Mammary epithelial cell (primary cell): Measurements from ENCODE around the gene ARL6IP4.

Source experiments
- EZH2 ChIP-seq: IDR thresholded peaks from 2 replicates; pipeline ENCODE4 v1.6.1; 2012; ENCODE audit warnings: low read length, inconsistent platforms, borderline replicate concordance
- TF ChIP-seq, protein P1 (sequence below), 2 donors: IDR thresholded peaks in 1 of 2; conservative IDR thresholded peaks in 1 of 2; 2 replicates each; pipeline ENCODE4 v1.5.1; 2011 to 2012; ENCODE audit warnings: inconsistent platforms in 2 of 2, low read length in 2 of 2, mild to moderate bottlenecking in 2 of 2, control low read depth in 1 of 2, low read depth in 1 of 2; ENCODE audit not compliant: insufficient read depth in 1 of 2; ENCODE audit errors: extremely low read depth in 1 of 2

DNA sequence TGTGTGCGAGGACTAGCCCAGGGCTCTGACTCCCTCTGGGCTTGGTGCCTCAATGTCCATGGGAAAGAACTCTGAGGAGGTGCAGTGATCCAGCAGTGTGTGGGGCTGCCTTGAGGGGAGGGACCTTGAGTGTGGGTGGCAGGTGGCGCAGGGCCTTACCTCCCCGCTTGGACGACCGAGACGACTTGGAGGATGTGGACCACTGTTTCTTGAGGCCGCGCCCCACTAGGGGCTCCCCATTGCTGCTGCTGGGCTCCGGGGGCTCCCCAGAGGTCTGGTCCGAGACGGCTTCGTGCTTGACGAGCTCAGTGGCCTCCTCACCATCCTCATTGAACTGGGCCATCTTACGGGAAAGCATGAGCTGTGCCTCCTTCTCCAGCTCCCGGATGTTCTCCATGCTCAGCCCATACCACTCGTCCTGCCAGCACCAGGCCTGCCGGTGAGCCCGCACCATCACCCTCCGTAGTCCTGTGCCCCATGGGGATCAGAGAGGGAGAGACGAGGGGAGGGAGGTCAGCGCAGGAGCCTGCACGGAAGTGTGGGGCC is 24.7 kb downstream of the ARL6IP4 start:
- TF ChIP-seq, protein P1, sequence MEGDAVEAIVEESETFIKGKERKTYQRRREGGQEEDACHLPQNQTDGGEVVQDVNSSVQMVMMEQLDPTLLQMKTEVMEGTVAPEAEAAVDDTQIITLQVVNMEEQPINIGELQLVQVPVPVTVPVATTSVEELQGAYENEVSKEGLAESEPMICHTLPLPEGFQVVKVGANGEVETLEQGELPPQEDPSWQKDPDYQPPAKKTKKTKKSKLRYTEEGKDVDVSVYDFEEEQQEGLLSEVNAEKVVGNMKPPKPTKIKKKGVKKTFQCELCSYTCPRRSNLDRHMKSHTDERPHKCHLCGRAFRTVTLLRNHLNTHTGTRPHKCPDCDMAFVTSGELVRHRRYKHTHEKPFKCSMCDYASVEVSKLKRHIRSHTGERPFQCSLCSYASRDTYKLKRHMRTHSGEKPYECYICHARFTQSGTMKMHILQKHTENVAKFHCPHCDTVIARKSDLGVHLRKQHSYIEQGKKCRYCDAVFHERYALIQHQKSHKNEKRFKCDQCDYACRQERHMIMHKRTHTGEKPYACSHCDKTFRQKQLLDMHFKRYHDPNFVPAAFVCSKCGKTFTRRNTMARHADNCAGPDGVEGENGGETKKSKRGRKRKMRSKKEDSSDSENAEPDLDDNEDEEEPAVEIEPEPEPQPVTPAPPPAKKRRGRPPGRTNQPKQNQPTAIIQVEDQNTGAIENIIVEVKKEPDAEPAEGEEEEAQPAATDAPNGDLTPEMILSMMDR (conservative IDR thresholded peaks at IDR 0.05 in 1 of 2, IDR thresholded peaks at IDR 0.05 in 1 of 2; ENCODE audit: extremely low read depth in 1 of 2, insufficient read depth in 1 of 2, low read depth in 1 of 2, low read length in 2 of 2): no peak
- no peak for TF ChIP-seq EZH2
